ENCODE data around the gene DCAF12.
"Not testable (repeated sequence)": the region's sequence is repeated elsewhere in the genome, so short reads cannot be mapped to it uniquely, and the experiment has no call there.

Gene DCAF12

DNA sequence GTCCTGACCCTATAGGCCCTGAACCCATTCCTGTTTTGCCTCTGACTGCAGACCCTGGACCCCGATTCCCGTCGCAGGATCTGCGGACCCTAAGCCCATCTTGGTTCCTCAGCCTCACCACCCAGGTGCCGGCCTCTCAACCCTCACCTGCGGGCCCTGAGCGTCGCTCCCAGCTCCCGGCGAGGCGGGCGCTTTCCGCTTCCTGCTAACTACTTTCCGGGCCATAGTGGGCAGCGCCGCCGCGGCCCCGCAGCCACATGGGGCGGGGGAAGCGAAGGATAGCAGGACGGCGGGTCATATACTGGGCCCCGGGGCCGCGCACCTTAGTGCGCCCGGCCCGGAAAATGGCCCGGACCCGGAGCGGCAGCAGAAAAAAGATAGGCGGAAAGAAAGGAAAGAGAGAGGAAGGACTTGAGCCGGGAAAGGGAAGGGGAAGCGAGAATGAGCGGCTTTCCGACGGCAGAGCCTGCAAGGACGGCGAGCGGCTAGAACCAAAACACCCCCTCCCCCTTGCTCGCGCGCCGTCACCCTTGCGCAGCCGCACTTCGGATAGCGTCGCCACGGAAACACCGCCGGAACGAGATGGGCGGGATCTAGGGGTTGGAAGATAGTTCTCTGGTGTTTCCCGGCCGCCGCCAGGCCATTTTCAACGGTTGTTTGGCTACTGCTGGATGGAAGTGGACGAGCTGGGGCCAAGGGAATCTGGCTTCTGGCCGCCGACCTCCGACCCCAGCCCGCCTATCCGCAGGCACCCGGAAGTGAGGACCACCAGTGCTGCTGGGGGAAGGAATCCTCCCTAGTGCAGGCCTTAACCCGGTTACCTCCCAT, at the start of gene DCAF12:
TSS of gene DCAF12 (minus strand) at position 492 of the 828 bp plus-strand sequence. CDS start at position 225, 267 bp downstream.
- peak; percentile 80 to 82 for DNase-seq (ENCODE audit: low read depth in 1 of 2, low spot score in 1 of 2)

- DNase-seq (ENCODE audit: low read depth in 1 of 2, low spot score in 1 of 2), result no peak
Observed at GRCh38 chr9:34176089-34176488, 49.6 kb upstream of the DCAF12 start.

DNA sequence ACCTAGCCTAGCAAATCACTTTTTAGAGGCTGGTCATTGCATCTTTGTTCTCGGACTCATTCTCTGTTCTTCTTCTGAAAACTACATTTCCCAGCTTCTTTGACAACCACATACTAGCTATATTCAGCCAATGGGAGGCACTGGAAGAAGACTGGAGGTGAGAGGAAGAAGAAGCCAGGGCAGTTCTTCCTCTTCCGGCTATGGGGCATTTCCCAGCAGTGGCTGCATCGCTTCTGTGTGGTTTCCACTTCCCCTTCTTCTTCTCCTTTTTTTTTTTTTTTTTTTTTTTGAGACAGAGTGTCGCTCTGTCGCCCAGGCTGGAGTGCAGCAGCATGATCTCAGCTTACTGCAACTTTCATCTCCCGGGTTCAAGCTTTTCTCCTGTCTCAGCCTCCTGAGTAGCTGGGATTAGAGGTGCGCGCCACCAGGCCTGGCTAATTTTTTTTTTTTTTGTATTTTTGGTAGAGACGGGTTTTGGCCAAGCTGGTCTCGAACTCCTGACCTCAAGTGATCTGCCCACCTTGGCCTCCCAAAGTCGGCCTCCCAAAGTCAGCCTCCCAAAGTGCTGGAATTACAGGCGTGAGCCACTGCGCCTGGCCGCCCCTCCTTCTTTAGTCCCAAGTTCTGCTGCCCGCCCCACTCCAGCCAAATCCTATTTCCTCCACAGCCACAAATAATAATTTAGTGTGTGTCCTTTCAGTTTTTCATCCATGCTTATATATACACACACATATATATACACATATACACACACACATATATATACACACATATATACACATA, 45.4 kb upstream of the DCAF12 start:
- DNase-seq (ENCODE audit: low read depth in 1 of 2, low spot score in 1 of 2), result no peak

DNA sequence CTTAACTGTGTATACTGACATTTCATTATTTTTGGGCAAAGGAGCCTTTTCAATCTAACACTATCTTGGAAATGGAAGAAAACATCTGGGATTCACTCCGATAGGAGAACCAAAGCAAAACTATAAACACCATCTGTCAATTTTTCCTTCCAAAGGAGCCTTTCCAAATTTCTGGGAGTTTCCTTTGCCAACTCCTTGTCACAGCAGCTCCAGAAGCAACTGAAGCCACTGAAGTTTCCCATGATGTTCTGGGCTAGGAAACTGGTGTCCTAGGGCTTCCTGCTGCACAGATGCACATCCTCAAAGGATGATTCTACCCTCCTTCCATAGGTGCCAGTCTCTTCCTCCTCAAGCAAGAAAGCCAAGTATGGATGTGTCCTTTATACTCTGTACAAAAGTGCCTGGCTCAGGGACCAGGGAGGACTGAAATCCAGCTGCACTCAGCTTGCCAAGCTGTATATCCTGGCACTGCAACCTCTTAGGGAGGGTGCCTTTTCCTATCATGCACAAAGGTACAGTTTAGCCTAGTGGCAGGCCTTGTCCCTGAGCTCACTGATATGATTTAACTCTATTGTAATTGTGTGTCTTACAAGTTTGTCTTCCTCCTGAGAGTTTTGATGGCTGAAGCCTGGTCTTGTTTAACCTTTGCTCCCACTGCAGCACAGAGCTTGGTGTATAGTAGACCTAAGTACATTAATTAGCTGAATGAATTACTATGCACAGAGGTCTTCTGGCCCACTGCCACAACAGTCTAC, 43.9 kb upstream of the DCAF12 start:
- DNase-seq (ENCODE audit: low read depth in 1 of 2, low spot score in 1 of 2), result no peak

- DNase-seq (ENCODE audit: low read depth in 1 of 2, low spot score in 1 of 2), result no peak
Observed at GRCh38 chr9:34169125-34169524, 42.6 kb upstream of the DCAF12 start.

GRCh38 chr9:34163434-34163833, 36.9 kb upstream of the DCAF12 start:
- no peak for DNase-seq (ENCODE audit: low read depth in 1 of 2, low spot score in 1 of 2)

DNA sequence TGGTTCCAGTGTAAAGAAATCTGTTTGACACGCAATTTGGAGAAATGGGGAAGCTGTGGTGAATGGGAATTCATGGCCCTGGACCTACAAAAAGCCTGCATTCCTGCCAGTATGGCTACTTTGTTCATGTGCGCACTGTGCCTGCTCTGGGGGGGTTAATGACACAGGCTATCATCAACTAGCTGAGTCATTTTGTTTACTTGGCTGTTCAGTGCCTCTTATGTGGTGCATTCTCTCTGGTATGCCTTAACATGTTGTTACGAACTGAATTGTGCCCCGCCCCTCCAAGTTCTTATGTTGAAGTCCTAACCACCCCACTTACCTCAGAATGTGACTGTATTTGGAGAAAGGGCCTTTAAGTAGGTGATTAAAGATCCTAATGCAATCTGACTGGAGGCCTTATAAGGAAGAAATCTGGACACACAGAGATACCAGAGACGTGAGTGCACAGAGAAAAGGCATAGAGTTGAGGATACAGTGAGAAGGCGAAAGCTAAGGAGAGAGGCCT, 31.9 kb upstream of the DCAF12 start:
- no peak for DNase-seq (ENCODE audit: low read depth in 1 of 2, low spot score in 1 of 2)

GRCh38 chr9:34157898-34158297, 31.4 kb upstream of the DCAF12 start:
- DNase-seq (ENCODE audit: low read depth in 1 of 2, low spot score in 1 of 2), result no peak

- DNase-seq (ENCODE audit: low read depth in 1 of 2, low spot score in 1 of 2), result no peak
Observed at GRCh38 chr9:34157318-34157717, 30.8 kb upstream of the DCAF12 start.

DNA sequence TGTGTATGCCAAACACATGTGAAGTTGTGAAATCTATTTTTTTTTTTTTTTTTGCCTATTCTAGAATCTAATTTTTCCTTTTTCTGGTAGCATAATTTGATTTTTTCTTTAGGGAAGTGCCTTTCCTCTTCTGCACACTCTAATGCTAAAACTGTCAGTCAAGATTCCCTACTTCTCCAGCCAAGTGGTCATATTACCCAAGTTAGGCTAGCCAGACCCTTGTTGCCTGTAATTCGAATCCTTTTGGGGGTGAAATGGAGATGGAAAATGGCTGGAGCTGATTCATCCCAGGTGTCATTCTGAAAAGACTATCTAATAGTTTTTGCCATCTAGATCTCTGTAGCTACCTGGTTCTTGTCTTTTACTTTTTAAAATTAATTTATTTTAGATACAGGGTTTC, 27.6 kb upstream of the DCAF12 start:
- DNase-seq (ENCODE audit: low read depth in 1 of 2, low spot score in 1 of 2), result no peak

GRCh38 chr9:34151398-34151797, 24.9 kb upstream of the DCAF12 start:
- no peak for DNase-seq (ENCODE audit: low read depth in 1 of 2, low spot score in 1 of 2)

GRCh38 chr9:34145165-34145564, 18.7 kb upstream of the DCAF12 start:
- DNase-seq (ENCODE audit: low read depth in 1 of 2, low spot score in 1 of 2), result no peak

DNA sequence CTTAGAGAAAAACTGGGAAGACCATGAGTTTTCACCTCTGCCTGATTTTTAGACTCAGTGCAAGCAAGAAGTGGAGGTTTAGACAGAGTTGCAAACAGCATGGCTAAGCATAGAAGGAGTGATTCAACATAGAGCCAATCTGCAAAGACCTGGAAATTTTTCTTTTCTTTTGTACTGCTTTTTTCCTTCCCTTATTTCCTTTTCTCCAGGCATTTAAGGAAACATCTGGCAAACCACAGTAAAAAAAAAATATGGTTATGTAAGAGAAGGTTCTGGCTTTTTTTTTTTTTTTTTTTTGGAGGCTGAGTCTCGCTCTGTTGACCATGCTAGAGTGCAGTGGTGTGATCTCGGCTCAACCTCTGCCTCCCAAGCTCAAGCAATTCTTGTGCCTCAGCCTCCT, 16.6 kb upstream of the DCAF12 start:
- DNase-seq (ENCODE audit: low read depth in 1 of 2, low spot score in 1 of 2), result no peak

- DNase-seq (ENCODE audit: low read depth in 1 of 2, low spot score in 1 of 2), result no peak
Observed at GRCh38 chr9:34140853-34141252, 14.4 kb upstream of the DCAF12 start.

GRCh38 chr9:34139477-34140146, 13.1 kb upstream of the DCAF12 start:
- DNase-seq (ENCODE audit: low read depth in 1 of 2, low spot score in 1 of 2), result no peak

GRCh38 chr9:34138644-34139043, 12.1 kb upstream of the DCAF12 start:
- not testable (repeated sequence) for DNase-seq (ENCODE audit: low read depth in 1 of 2, low spot score in 1 of 2)

DNA sequence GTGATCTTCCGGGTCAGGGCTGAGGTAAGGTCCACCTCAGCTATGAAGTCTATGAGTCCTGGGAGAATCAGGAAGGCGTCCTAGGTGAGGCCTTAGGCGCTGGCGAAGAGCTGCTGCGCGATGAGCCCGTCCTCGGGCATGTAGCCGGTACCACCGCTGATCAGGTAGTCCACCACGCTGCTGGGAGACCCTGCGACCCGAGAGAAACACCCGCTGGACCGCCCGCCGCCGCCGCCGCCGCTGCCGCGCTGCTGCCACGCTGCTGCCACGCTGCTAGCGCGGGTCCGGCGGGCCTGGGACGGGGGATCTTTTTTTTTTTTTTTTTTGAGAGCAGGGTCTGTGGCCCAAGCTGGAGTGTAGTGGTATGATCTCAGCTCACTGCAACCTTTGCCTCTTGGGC, 8.0 kb upstream of the DCAF12 start:
- DNase-seq (ENCODE audit: low read depth in 1 of 2, low spot score in 1 of 2), result no peak

GRCh38 chr9:34133436-34133949, 7.0 kb upstream of the DCAF12 start:
- DNase-seq (ENCODE audit: low read depth in 1 of 2, low spot score in 1 of 2), result no peak

DNA sequence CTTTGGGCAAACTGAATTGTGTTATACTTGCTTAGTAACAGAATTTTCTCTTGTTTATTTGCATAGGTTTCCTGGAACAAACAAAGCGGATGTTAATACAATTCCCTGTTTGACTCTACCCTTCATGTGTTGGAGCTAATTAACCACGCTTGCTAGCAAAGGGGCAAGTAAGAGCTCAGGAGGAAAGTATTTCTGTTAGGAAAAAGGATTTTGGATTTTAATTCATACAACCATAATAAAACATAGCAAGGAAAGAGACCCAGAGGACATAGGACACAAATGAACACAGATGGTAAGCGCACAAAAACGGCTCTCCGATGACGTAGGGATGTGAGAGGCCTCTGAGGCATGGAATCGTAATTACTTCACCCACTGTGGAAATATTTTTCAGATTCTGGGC, 5.1 kb upstream of the DCAF12 start:
- DNase-seq (ENCODE audit: low read depth in 1 of 2, low spot score in 1 of 2), result no peak

DNA sequence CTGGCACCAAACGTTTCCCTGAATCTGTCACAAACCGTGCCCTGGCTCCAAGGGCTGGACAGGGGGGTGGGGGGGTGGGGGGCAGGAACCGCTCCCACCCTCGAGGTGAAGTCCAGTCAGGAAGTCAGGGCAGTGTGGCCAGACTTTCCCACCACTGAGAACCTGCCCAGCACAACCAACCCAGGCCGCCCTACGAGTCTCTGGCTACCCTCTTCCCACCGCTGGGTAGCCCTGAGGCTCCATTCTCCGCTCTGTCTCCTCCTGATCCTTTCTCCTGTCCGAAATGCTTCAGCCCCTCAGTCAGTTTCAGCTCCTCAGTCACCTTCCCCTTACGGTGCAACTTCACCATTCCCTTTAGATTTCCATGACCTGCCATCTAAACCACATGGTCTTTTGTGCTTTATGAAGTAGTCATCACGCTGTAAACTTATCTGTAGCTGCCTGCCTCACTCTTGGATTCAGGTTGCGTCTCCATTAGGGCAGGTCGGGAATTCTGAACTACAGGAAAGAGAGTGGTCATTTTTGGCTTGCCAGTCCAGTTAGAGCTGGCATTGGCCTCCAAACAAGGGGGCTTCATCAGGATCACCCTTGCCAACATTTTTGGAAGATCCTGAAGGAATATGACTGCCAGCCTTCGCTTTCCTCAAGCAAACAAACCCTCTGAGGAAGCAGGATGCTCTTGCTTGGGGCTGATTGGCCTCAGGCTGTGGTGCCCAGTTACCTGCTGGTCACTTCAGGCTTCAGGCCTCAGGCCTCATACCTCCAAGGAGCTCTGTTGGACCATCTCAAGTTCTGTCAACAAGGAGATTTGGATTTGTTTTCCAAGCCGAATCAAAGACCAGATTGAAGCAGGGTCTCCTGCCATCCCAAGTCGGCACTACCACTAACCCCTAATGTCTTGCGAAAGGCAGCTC, 794 bp upstream of the DCAF12 start:
- no peak for DNase-seq (ENCODE audit: low read depth in 1 of 2, low spot score in 1 of 2)
